Right renal pelvis (tissue), 4 donors: ENCODE data around the gene WDR54. TPM values are rescaled to one million over a fixed set of nuclear protein-coding genes. Genes with fewer than 3 reads are reported as not detected.

Experiments used
- DNase-seq, 4 donors: peaks; one replicate each; pipeline ENCODE4 v3.0.0-alpha.2; 2013; ENCODE audit warnings: low read depth in 4 of 4, low spot score in 3 of 4, missing footprints in 1 of 4
- polyA plus RNA-seq, 4 donors: library from polyadenylated mRNA; unstranded; fragments of 120-200 nt; gene quantifications; one replicate each; pipeline ENCODE4 v1.2.1, GENCODE V29; 2013; ENCODE audit not compliant: insufficient read length in 4 of 4

Gene WDR54, protein sequence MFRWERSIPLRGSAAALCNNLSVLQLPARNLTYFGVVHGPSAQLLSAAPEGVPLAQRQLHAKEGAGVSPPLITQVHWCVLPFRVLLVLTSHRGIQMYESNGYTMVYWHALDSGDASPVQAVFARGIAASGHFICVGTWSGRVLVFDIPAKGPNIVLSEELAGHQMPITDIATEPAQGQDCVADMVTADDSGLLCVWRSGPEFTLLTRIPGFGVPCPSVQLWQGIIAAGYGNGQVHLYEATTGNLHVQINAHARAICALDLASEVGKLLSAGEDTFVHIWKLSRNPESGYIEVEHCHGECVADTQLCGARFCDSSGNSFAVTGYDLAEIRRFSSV
- polyA plus RNA-seq, result 10 to 100 TPM; 36.7 to 44.2 (median 40.9) TPM

GRCh38 chr2:74421221-74421870 lies at the start of gene WDR54, which contains the start of gene C2orf81:
Gene WDR54 (plus strand): TSS chr2:74421730. CDS start chr2:74422154, 424 bp downstream.
Gene C2orf81 (minus strand): TSS chr2:74421619. CDS start chr2:74421560, 59 bp downstream.
- DNase-seq, result peak in 3 of 4 donors; percentile 71 to 81 (median 74)

DNA sequence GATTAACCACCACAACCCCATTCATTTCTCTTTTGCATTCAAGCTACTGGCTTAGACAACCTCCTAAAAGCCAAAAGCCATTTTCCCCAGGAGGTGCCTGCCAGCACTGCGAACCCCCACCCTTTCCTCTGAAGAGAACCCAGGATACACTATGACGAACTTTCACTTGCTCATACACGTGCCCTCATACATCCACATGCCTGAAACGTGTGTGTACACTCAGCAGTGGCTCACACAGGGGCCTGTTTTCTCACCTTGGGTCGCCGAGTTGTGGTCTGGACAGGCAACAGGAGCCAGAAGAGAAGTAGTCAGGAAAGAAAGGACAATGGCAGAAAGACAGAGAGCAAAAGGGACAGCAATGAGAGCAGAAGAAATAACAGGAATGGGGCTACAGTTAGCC lies 48.9 kb upstream of the WDR54 start:
- no peak for DNase-seq

GRCh38 chr2:74373221-74373676 lies 48.3 kb upstream of the WDR54 start:
- no peak for DNase-seq

DNA sequence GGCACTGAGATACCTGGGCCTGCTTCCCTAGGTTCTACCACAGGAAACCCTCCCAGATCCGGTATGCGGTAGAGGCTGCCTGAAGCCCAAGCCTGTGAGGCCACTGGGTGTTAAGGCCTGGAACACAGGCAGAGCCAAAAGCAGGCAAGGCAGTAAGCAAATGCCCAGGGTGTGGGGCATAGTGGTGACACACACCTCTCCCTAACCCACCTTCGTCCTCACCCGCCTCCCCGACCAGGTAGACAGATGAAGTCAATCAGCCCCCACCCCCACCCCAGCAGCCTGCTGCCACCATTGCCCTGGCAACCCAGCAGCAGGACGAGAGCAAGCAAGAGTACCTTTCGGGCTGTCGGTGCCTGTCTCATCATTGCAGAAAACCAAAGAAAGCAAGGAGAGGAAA lies 47.5 kb upstream of the WDR54 start:
- no peak for DNase-seq

DNA sequence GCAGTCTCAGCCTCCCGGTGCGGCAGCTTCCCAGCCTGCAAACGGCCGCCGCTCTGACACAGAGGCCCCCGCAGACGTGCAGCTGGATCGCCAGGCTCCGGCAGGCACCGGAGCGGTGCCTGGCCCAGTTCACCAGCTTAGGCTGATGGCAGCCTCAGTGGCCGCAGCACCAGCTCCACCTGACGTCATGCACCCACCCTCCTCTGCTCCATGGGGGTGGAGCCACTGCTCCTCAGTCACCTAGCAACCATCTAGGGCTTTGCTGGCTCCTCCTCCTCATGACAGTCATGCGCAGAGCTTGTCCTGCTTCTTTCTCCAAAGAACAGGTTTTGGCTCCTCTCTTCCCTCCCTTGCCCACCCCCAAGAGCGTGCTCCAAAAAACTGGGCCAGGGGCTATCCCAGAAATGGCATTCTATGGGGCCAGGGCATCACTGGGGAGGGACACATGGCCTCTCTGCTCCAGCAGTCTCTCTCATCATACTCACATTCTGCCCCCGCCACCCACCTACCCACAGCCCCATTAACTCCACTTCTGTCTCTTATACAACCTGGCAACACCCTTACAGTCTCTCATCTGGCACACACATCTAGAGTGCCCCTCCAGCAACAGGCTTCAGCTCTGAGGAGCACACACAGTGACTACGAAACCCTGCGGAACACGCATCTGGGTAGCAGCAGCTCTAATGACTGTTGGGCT lies 46.9 kb upstream of the WDR54 start:
- peak; percentile 55 to 71 (median 59) for DNase-seq

GRCh38 chr2:74375838-74376237 lies 45.7 kb upstream of the WDR54 start:
- DNase-seq, result no peak

DNA sequence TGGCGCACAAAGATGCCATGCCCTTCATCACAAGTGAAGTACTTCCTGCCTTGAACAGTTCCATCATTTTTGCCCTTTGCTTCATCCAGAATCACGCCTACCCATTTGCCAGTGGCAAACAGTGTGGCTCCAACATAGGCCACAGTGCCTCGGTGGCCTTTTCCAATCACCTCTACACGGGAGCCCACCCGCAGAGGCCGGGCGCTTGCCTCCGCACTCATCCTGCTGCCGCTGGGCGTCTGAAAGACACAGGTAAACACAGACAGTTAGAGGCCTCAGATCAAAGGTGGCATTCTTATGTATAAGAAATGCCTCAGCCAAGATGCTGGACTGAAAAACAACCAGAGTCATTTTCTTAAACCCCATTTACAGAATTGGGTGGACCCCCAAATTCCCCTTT lies 43.5 kb upstream of the WDR54 start:
- DNase-seq, result no peak

DNA sequence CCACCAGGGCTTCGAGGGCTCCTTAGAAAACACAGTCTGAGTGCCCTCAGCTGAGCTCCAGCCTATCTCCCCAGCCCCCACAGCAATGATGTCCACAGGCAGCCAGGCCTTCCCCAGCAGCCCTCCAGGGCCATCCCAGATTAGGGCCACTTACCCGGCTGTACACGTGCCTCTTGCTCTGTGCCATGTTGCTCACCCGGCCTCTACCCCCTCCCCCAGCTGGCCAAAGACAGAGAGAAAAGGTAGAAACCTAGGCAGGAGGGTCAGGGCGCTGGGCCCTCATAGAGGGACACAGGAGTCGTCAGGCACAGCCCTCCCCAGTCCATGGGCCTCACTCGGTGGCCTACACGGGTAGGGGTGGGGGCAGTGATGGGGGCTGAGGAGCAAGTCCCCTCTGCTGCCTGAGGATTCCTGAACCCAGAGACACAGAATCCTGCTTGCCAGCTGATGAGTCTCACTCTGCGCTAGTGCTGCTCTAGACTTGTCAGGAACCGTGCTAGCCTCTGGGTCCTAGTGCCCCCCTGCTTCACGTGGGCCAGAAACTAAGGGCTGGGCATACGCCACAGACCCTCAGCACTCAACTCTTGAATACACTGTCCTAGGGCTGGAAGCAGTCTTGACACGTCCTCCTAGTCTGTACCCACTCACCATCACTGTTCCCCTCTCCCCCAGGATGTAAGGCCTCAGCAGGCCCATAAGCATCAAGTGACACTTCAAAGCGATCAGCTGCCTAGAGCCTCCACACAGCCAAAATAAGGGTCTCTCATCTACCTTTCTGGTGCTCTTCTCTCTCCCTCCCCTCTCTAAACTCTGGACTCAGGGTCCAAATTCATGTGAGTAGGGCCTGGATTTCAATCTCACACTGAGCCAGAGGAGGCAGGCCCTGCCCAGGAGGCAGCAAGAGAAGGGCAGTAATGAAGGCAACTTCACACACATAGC lies 41.4 kb upstream of the WDR54 start, which contains the start of gene DCTN1:
Gene DCTN1 (minus strand): TSS at position 461 of the 939 bp plus-strand sequence. CDS start 274 bp downstream, at position 187.
- DNase-seq, result peak in 3 of 4 donors; percentile 36 to 48 (median 43)

- DNase-seq, result no peak
These were observed 39.8 kb upstream of the WDR54 start for GRCh38 chr2:74381751-74382150.

- DNase-seq, result no peak
These were observed 38.3 kb upstream of the WDR54 start for GRCh38 chr2:74383254-74383653.

DNA sequence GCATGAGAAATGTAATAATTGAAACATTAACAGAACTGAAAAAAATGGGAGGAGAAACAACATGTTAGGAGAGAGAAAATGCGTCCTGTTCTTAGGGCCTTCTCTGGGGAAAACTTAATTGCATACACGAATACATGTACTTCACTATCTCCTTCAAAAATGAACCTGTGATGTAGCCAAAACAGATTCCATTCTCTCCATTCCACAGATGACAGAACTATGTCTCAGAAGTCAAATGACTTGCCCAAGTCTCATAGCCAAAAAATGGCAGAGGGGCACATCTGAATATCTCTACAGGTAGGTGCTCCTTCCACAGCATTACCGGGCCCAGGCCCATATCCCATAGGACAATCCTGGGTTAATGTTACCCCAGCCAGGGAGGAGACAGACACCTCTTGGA lies 37.5 kb upstream of the WDR54 start:
- no peak for DNase-seq

- DNase-seq, result no peak
These were observed 36.1 kb upstream of the WDR54 start for GRCh38 chr2:74385396-74385795.

DNA sequence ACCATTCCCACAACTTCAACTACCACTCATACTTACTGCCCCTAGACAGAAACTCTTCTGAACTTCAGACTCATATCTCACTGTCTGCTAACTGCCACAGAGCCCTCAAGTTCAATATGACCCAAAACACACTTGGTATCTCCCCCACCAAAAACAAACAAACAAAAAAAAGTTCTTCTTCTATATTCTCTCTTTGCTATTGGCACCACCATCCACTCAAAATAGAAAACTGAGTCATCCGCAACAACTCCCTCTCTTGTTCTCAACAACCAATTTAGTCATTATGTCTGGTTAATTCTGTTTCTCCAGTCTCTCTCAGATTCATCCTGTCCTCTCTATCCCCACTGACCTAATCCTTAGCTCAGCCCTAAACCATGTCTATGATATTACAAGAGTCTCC lies 34.2 kb upstream of the WDR54 start:
- no peak for DNase-seq

DNA sequence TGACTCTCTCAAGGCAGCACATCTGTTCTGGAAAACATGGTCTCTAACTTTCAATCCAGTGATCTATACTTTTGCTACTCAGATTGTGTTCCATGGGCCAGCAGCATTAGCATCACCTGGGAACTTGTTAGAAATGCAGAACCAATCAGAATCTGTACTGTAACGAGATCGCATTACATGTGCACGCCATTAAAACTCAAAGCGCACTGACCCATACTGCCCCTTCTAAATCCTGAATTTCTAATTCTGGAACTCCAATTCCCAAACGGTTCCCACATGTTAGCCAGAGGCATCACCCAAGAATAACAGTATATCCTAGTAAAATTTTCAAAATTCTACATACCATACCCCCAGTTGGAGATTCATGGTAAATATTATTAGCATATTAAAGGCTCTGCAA lies 30.9 kb upstream of the WDR54 start:
- no peak for DNase-seq

DNA sequence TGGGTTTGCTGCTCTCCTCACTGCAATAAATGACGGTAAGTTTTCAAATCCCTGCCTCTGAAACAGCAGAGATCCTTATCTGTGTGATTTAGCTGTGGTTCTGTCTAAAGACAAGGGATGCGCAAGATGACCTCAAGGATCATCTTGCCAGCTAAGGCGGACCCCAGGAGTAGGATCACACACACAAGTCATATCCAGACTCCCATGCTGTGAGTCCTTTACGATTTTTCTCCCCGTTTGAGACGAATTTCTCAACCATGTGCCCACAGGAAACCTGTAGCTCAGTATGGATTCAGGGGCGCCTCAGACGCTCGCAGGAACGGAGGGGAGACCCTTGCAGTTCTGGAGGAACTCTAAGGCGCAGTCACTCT lies 30.3 kb upstream of the WDR54 start:
- no peak for DNase-seq

DNA sequence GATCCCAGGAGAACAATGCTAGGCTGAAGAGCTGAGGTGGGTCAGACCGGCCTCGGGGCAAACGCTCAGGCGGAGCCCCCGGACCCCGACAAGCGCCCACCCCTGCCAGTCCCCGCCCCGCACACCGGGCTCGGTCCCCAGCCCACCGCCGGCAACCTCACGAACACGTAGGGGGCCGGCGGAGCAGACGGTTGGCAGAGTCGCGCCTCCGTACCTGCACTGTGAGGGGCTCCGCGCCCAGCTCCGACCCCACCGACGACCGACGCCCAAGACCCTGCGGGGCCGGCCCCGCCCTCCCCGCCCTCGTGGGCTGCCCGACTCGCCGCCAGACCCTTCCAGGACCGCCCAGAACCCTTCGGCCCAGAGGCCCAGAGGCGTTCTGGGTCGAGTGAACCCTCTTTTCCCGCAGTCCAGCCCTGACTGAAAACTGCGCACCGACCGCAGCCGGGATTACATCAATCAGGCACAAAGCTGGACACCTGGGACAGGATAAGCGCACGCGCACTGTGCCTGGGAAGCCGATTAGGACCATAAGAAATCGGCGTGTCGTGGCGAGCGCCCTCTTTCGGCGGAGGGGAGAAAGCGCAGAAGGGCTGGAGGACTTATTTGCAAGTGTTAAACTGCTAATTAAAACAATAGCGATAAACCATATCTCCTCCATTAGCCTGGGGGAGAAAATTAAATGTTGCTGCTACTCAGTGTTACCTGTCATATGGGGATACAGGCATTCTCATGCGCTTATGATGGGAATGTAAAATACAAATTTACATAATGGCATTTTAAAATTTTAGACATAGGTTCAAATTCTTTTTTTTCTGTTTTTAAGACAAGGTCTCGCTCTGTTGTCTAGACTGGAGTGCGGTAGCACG lies 29.7 kb upstream of the WDR54 start:
- DNase-seq, result peak; percentile 88 to 97 (median 89)

GRCh38 chr2:74392449-74392743 lies 29.1 kb upstream of the WDR54 start:
- no peak for DNase-seq

DNA sequence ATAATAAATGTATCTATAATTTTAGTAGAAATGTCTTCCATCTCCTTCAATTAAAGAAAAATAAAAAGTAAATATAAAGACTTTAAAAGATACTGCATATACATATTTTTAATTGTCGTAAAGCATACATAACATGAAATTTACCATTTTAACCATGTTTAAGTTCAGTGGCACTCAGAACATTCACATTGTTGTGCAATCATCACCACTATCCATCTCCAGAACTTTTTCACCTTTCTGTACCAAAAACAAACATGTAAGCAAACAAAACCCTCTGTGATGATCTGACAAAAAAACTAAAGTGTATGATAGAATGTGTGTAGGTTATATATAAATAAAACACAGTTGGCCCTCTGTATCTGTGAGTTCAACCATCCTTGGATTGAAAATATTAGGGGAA lies 28.0 kb upstream of the WDR54 start:
- DNase-seq, result no peak

DNA sequence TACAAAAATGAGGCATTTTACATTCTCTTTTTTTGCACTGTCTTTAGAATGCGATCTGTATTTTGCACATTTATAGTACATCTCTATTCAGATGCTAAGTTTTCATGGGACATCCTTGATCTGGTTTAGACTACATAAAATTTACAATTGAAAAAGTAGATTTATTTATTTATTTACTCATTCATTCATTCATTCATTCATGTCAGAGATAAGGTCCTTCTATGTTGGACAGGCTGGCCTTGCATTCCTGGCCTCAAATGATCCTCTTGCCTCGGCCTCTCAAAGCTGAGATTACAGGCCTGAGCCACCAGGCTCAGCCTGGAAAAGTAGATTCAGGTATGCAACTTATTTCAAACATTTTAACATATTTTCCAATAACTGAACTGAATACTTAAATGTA lies 25.4 kb upstream of the WDR54 start:
- no peak for DNase-seq
